Uterus (tissue), 2 donors: ENCODE measurements around the gene GMEB2.

Source experiments
- POLR2A ChIP-seq, 2 donors: fragments of 450-650 bp; IDR thresholded peaks; one replicate each; pipeline ENCODE4 v1.6.1; 2016; ENCODE audit warnings: antibody characterized with exemption in 2 of 2, mild to moderate bottlenecking in 1 of 2, moderate library complexity in 1 of 2
- TF ChIP-seq, protein P1 (sequence below), 4 experiments: fragments of 200-600 bp in 2 of 4; fragments of 450-650 bp in 2 of 4; sonication (generic) in 2 of 4; IDR thresholded peaks; one replicate each; pipeline ENCODE4 v1.5.1; 2016 to 2019; ENCODE audit warnings: antibody characterized with exemption in 4 of 4, mild to moderate bottlenecking in 2 of 4, moderate library complexity in 1 of 4

DNA sequence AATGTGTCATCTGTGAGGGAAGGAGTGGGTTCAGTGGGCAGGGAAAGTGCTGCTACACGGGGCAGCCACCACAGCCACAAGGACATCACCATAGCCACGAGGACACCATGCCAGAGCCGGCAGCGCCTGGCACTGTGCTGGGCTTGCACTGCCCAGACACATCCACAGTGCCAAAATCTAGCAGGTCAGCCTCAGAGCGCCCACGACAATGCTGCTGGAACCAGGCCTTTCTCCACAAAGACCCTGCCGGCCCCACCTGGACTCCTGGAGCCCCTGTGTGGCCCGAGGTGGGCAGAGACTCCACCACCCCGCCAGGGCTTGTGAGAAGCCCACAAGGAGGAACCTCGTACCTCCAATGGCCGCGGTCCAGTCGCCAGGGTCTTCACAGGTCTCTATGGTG is 34.2 kb downstream of the GMEB2 start:
- TF ChIP-seq, protein P1, sequence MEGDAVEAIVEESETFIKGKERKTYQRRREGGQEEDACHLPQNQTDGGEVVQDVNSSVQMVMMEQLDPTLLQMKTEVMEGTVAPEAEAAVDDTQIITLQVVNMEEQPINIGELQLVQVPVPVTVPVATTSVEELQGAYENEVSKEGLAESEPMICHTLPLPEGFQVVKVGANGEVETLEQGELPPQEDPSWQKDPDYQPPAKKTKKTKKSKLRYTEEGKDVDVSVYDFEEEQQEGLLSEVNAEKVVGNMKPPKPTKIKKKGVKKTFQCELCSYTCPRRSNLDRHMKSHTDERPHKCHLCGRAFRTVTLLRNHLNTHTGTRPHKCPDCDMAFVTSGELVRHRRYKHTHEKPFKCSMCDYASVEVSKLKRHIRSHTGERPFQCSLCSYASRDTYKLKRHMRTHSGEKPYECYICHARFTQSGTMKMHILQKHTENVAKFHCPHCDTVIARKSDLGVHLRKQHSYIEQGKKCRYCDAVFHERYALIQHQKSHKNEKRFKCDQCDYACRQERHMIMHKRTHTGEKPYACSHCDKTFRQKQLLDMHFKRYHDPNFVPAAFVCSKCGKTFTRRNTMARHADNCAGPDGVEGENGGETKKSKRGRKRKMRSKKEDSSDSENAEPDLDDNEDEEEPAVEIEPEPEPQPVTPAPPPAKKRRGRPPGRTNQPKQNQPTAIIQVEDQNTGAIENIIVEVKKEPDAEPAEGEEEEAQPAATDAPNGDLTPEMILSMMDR (IDR thresholded peaks at IDR 0.05), result no peak
- TF ChIP-seq POLR2A (IDR thresholded peaks at IDR 0.05), result no peak
